Neural cell (in vitro differentiated cells): ENCODE results near the gene CCDC81. TPM values are rescaled to one million over a fixed set of nuclear protein-coding genes. Genes with fewer than 3 reads are reported as not detected.

ENCODE experiments used
- H2AFZ ChIP-seq: fragments of 200-600, 300-800 bp; sonication (generic), shearing (Covaris generic); 2 replicates; pipeline ENCODE4 v1.6.0; 2014; ENCODE audit warnings: low read depth, mild to moderate bottlenecking, antibody characterized with exemption, low read length, moderate library complexity
- H3F3A ChIP-seq: fragments of 200-600 bp; shearing (Covaris generic); 2 replicates; pipeline ENCODE4 v1.6.1; 2016; ENCODE audit warnings: mild to moderate bottlenecking, moderate library complexity, mixed read lengths, antibody characterized with exemption, low read length; ENCODE audit not compliant: insufficient read depth, poor library complexity, severe bottlenecking
- H3K27ac ChIP-seq: fragments of 200-600, 300-800 bp; sonication (generic), shearing (Covaris generic); 2 replicates; pipeline ENCODE4 v1.5.1; 2014; ENCODE audit warnings: mild to moderate bottlenecking, low read length, moderate library complexity
- H3K27me3 ChIP-seq: fragments of 300-800, 200-600 bp; sonication (generic), shearing (Covaris generic); 2 replicates; pipeline ENCODE4 v1.6.0; 2014; ENCODE audit warnings: mild to moderate bottlenecking, low read depth, low read length, moderate library complexity; ENCODE audit not compliant: insufficient read depth
- H3K36me3 ChIP-seq: fragments of 300-800, 200-600 bp; sonication (generic), shearing (Covaris generic); 2 replicates; pipeline ENCODE4 v1.5.1; 2014; ENCODE audit warnings: mild to moderate bottlenecking, antibody characterized with exemption, low read length, moderate library complexity; ENCODE audit not compliant: insufficient read depth
- H3K4me2 ChIP-seq: fragments of 300-800, 200-600 bp; sonication (generic), shearing (Covaris generic); 2 replicates; pipeline ENCODE4 v1.6.0; 2014; ENCODE audit warnings: mild to moderate bottlenecking, low read length
- H3K4me3 ChIP-seq: fragments of 300-800, 200-600 bp; sonication (generic), shearing (Covaris generic); 2 replicates; pipeline ENCODE4 v1.5.1; 2014; ENCODE audit warnings: mild to moderate bottlenecking, low read length, moderate library complexity
- H3K79me2 ChIP-seq: fragments of 200-600 bp; shearing (Covaris generic); replicated peaks from 2 replicates; pipeline ENCODE4 v1.6.0; 2014; ENCODE audit warnings: mild to moderate bottlenecking, low read length, moderate library complexity; ENCODE audit not compliant: insufficient read depth
- H3K9ac ChIP-seq: fragments of 300-800, 200-600 bp; sonication (generic), shearing (Covaris generic); 2 replicates; pipeline ENCODE4 v1.6.1; 2016; ENCODE audit warnings: mild to moderate bottlenecking, low read length, mixed read lengths
- H3K9me2 ChIP-seq: fragments of 200-600 bp; shearing (Covaris generic); 2 replicates; pipeline ENCODE4 v1.6.1; 2016; ENCODE audit warnings: mild to moderate bottlenecking, low read length, mixed read lengths; ENCODE audit not compliant: insufficient read depth
- H3K9me3 ChIP-seq: fragments of 200-600, 300-800 bp; sonication (generic), shearing (Covaris generic); 2 replicates; pipeline ENCODE4 v1.6.1; 2016; ENCODE audit warnings: mild to moderate bottlenecking, mixed run types, low read length, moderate library complexity, mixed read lengths
- H4K20me1 ChIP-seq: fragments of 200-600 bp; shearing (Covaris generic); 2 replicates; pipeline ENCODE4 v1.6.1; 2016; ENCODE audit warnings: mild to moderate bottlenecking, mixed run types; ENCODE audit not compliant: insufficient read depth
- CTCF ChIP-seq: fragments of 450-650 bp; IDR thresholded peaks from 2 replicates; pipeline ENCODE4 v1.5.1; 2014; ENCODE audit warnings: antibody characterized with exemption, mild to moderate bottlenecking, moderate library complexity; ENCODE audit not compliant: poor library complexity, severe bottlenecking
- EP300 ChIP-seq: fragments of 450-650 bp; conservative IDR thresholded peaks from 2 replicates; pipeline ENCODE4 v1.6.1; 2014; ENCODE audit warnings: antibody characterized with exemption, mild to moderate bottlenecking, moderate library complexity; ENCODE audit not compliant: poor library complexity, severe bottlenecking
- EZH2 ChIP-seq: fragments of 200-600, 300-800 bp; shearing (Covaris generic), sonication (generic); IDR thresholded peaks from 2 replicates; pipeline ENCODE4 v1.6.1; 2014; ENCODE audit warnings: antibody characterized with exemption, low read length, borderline replicate concordance, mild to moderate bottlenecking; ENCODE audit not compliant: insufficient read depth, poor library complexity, severe bottlenecking
- MXI1 ChIP-seq: fragments of 450-650 bp; conservative IDR thresholded peaks from 2 replicates; pipeline ENCODE4 v1.6.1; 2014; ENCODE audit warnings: antibody characterized with exemption, mild to moderate bottlenecking; ENCODE audit not compliant: poor library complexity, severe bottlenecking
- POLR2AphosphoS5 ChIP-seq: IDR thresholded peaks from 2 replicates; pipeline ENCODE4 v1.6.1; 2012
- RAD21 ChIP-seq: fragments of 450-650 bp; conservative IDR thresholded peaks from 2 replicates; pipeline ENCODE4 v1.6.1; 2014; ENCODE audit warnings: antibody characterized with exemption, mild to moderate bottlenecking, moderate library complexity
- REST ChIP-seq: IDR thresholded peaks from 2 replicates; pipeline ENCODE4 v1.6.1; 2012; ENCODE audit warnings: borderline replicate concordance
- SMC3 ChIP-seq: fragments of 450-650 bp; conservative IDR thresholded peaks from 2 replicates; pipeline ENCODE4 v1.6.1; 2014; ENCODE audit warnings: antibody characterized with exemption, mild to moderate bottlenecking, moderate library complexity; ENCODE audit not compliant: poor library complexity
- TAF1 ChIP-seq: IDR thresholded peaks from 2 replicates; pipeline ENCODE4 v1.6.1; 2012; ENCODE audit warnings: low read depth
- polyA plus RNA-seq: library from polyadenylated mRNA; depleted of rRNA; stranded (reverse); fragments of >200 nt; gene quantifications from 2 replicates; pipeline ENCODE4 v1.2.3, GENCODE V29; 2014

The CCDC81 gene
- polyA plus RNA-seq, 1 donor from 2014 or later, result 2.5 TPM

GRCh38 chr11:86461892-86462291 is 87.2 kb downstream of the CCDC81 start:
- H3K9me2 ChIP-seq, result no peaks in the 10 kb centered on the region
- H3K27me3 ChIP-seq, result no peaks in the 10 kb centered on the region

GRCh38 chr11:86463120-86463519 is 88.4 kb downstream of the CCDC81 start:
- no peaks in the 10 kb centered on the region for H3K36me3 ChIP-seq
- no peak for TF ChIP-seq EZH2
- no peak for TF ChIP-seq SMC3
- no peak for TF ChIP-seq MXI1
- no peak for TF ChIP-seq POLR2AphosphoS5
- TF ChIP-seq EP300, result no peak
- TF ChIP-seq RAD21, result no peak
- TF ChIP-seq CTCF, result no peak
- no peak for TF ChIP-seq TAF1
- no peak overlapping the region for H2AFZ ChIP-seq
- no peak overlapping the region for H3K4me2 ChIP-seq
- no peaks in the 10 kb centered on the region for H3K9me3 ChIP-seq
- no peaks in the 10 kb centered on the region for H4K20me1 ChIP-seq
- H3K9me2 ChIP-seq, result no peaks in the 10 kb centered on the region
- no peaks in the 10 kb centered on the region for H3F3A ChIP-seq
- no peaks in the 10 kb centered on the region for H3K79me2 ChIP-seq
- H3K27me3 ChIP-seq, result no peaks in the 10 kb centered on the region
- no peak overlapping the region for H3K27ac ChIP-seq
- H3K9ac ChIP-seq, result no peak overlapping the region
- H3K4me3 ChIP-seq, result no peak overlapping the region

More at GRCh38 chr11:86461892-86462291, 87.2 kb downstream of the CCDC81 start:
- no peak overlapping the region for H3K4me2 ChIP-seq
- no peak overlapping the region for H2AFZ ChIP-seq
- no peaks in the 10 kb centered on the region for H3F3A ChIP-seq
- H3K79me2 ChIP-seq, result no peaks in the 10 kb centered on the region
- no peak overlapping the region for H3K4me3 ChIP-seq
- no peaks in the 10 kb centered on the region for H3K36me3 ChIP-seq
- no peaks in the 10 kb centered on the region for H3K9me3 ChIP-seq
- no peaks in the 10 kb centered on the region for H4K20me1 ChIP-seq
- no peak overlapping the region for H3K9ac ChIP-seq
- no peak overlapping the region for H3K27ac ChIP-seq
- TF ChIP-seq EP300 (no peak), TAF1 (no peak), RAD21 (no peak), REST (no peak), POLR2AphosphoS5 (no peak), EZH2 (no peak), MXI1 (no peak), CTCF (no peak), SMC3 (no peak)
